ENCODE results near the gene DGKG.

Gene DGKG

GRCh38 chr3:186260726-186261125, 101.3 kb downstream of the DGKG start:
- no peaks in the 10 kb centered on the region for H3K36me3 ChIP-seq (ENCODE audit: control insufficient read depth in 2 of 2, insufficient read depth in 2 of 2, low read length in 2 of 2)
- H3K9ac ChIP-seq (ENCODE audit: low read depth in 1 of 2, low read length in 2 of 2): no peak overlapping the region
- no peak overlapping the region for H3K4me3 ChIP-seq (ENCODE audit: low read length in 2 of 2)
- no peaks in the 10 kb centered on the region for H3K4me1 ChIP-seq (ENCODE audit: control insufficient read depth in 2 of 2, insufficient read depth in 2 of 2, low read length in 2 of 2)
- H3K27me3 ChIP-seq (ENCODE audit: control insufficient read depth in 2 of 2, insufficient read depth in 2 of 2, low read length in 2 of 2): no peaks in the 10 kb centered on the region
- no peak overlapping the region for H3K27ac ChIP-seq (ENCODE audit: low read depth in 2 of 2, low read length in 2 of 2)
- no peaks in the 10 kb centered on the region for H3K9me3 ChIP-seq (ENCODE audit: control insufficient read depth in 2 of 2, low read length in 2 of 2)

GRCh38 chr3:186259612-186260383, 102.2 kb downstream of the DGKG start:
- Histone ChIP-seq H3K27me3 (ENCODE audit: control insufficient read depth in 2 of 2, insufficient read depth in 2 of 2, low read length in 2 of 2) (no peaks in the 10 kb centered on the region), H3K27ac (ENCODE audit: low read depth in 2 of 2, low read length in 2 of 2) (no peak overlapping the region), H3K4me1 (ENCODE audit: control insufficient read depth in 2 of 2, insufficient read depth in 2 of 2, low read length in 2 of 2) (no peaks in the 10 kb centered on the region), H3K4me3 (ENCODE audit: low read length in 2 of 2) (no peak overlapping the region), H3K9me3 (ENCODE audit: control insufficient read depth in 2 of 2, low read length in 2 of 2) (no peaks in the 10 kb centered on the region), H3K36me3 (ENCODE audit: control insufficient read depth in 2 of 2, insufficient read depth in 2 of 2, low read length in 2 of 2) (no peaks in the 10 kb centered on the region), H3K9ac (ENCODE audit: low read depth in 1 of 2, low read length in 2 of 2) (no peak overlapping the region)

GRCh38 chr3:186258968-186259367, 103.1 kb downstream of the DGKG start:
- no peak overlapping the region for H3K9ac ChIP-seq (ENCODE audit: low read depth in 1 of 2, low read length in 2 of 2)

GRCh38 chr3:186257866-186258265, 104.2 kb downstream of the DGKG start:
- Histone ChIP-seq H3K9me3 (ENCODE audit: control insufficient read depth in 2 of 2, low read length in 2 of 2) (no peaks in the 10 kb centered on the region), H3K9ac (ENCODE audit: low read depth in 1 of 2, low read length in 2 of 2) (no peak overlapping the region), H3K27me3 (ENCODE audit: control insufficient read depth in 2 of 2, insufficient read depth in 2 of 2, low read length in 2 of 2) (peaks cover 0 to 2% of the 10 kb centered on the region in 2 donors), H3K36me3 (ENCODE audit: control insufficient read depth in 2 of 2, insufficient read depth in 2 of 2, low read length in 2 of 2) (no peaks in the 10 kb centered on the region), H3K4me3 (ENCODE audit: low read length in 2 of 2) (no peak overlapping the region), H3K27ac (ENCODE audit: low read depth in 2 of 2, low read length in 2 of 2) (no peak overlapping the region), H3K4me1 (ENCODE audit: control insufficient read depth in 2 of 2, insufficient read depth in 2 of 2, low read length in 2 of 2) (peaks cover 0 to 2% of the 10 kb centered on the region in 2 donors)

More at GRCh38 chr3:186258968-186259367, 103.1 kb downstream of the DGKG start:
- H3K36me3 ChIP-seq (ENCODE audit: control insufficient read depth in 2 of 2, insufficient read depth in 2 of 2, low read length in 2 of 2): no peaks in the 10 kb centered on the region
- H3K9me3 ChIP-seq (ENCODE audit: control insufficient read depth in 2 of 2, low read length in 2 of 2): no peaks in the 10 kb centered on the region
- H3K27me3 ChIP-seq (ENCODE audit: control insufficient read depth in 2 of 2, insufficient read depth in 2 of 2, low read length in 2 of 2): peaks cover 0 to under 1% of the 10 kb centered on the region in 2 donors
- no peak overlapping the region for H3K4me3 ChIP-seq (ENCODE audit: low read length in 2 of 2)
- peaks cover 0 to 2% of the 10 kb centered on the region in 2 donors for H3K4me1 ChIP-seq (ENCODE audit: control insufficient read depth in 2 of 2, insufficient read depth in 2 of 2, low read length in 2 of 2)
- no peak overlapping the region for H3K27ac ChIP-seq (ENCODE audit: low read depth in 2 of 2, low read length in 2 of 2)

- Histone ChIP-seq H3K27me3 (ENCODE audit: control insufficient read depth in 2 of 2, insufficient read depth in 2 of 2, low read length in 2 of 2) (peaks cover 0 to 5% of the 10 kb centered on the region in 2 donors), H3K9me3 (ENCODE audit: control insufficient read depth in 2 of 2, low read length in 2 of 2) (no peaks in the 10 kb centered on the region), H3K36me3 (ENCODE audit: control insufficient read depth in 2 of 2, insufficient read depth in 2 of 2, low read length in 2 of 2) (no peaks in the 10 kb centered on the region), H3K4me3 (ENCODE audit: low read length in 2 of 2) (no peak overlapping the region), H3K27ac (ENCODE audit: low read depth in 2 of 2, low read length in 2 of 2) (no peak overlapping the region), H3K4me1 (ENCODE audit: control insufficient read depth in 2 of 2, insufficient read depth in 2 of 2, low read length in 2 of 2) (peaks cover 0 to 2% of the 10 kb centered on the region in 2 donors), H3K9ac (ENCODE audit: low read depth in 1 of 2, low read length in 2 of 2) (no peak overlapping the region)
These were observed 106.2 kb downstream of the DGKG start for GRCh38 chr3:186255703-186256331.

GRCh38 chr3:186254676-186255650, 107.1 kb downstream of the DGKG start:
- Histone ChIP-seq H3K27ac (ENCODE audit: low read depth in 2 of 2, low read length in 2 of 2) (no peak overlapping the region), H3K27me3 (ENCODE audit: control insufficient read depth in 2 of 2, insufficient read depth in 2 of 2, low read length in 2 of 2) (peaks cover 2 to 5% of the 10 kb centered on the region in 2 donors), H3K4me1 (ENCODE audit: control insufficient read depth in 2 of 2, insufficient read depth in 2 of 2, low read length in 2 of 2) (peaks cover 0 to 2% of the 10 kb centered on the region in 2 donors), H3K36me3 (ENCODE audit: control insufficient read depth in 2 of 2, insufficient read depth in 2 of 2, low read length in 2 of 2) (no peaks in the 10 kb centered on the region), H3K9ac (ENCODE audit: low read depth in 1 of 2, low read length in 2 of 2) (no peak overlapping the region), H3K9me3 (ENCODE audit: control insufficient read depth in 2 of 2, low read length in 2 of 2) (no peaks in the 10 kb centered on the region), H3K4me3 (ENCODE audit: low read length in 2 of 2) (no peak overlapping the region)

GRCh38 chr3:186251948-186252619, 110.0 kb downstream of the DGKG start:
- Histone ChIP-seq H3K9me3 (ENCODE audit: control insufficient read depth in 2 of 2, low read length in 2 of 2) (no peaks in the 10 kb centered on the region), H3K27me3 (ENCODE audit: control insufficient read depth in 2 of 2, insufficient read depth in 2 of 2, low read length in 2 of 2) (peaks cover 3 to 5% of the 10 kb centered on the region in 2 donors), H3K27ac (ENCODE audit: low read depth in 2 of 2, low read length in 2 of 2) (no peak overlapping the region), H3K36me3 (ENCODE audit: control insufficient read depth in 2 of 2, insufficient read depth in 2 of 2, low read length in 2 of 2) (no peaks in the 10 kb centered on the region), H3K4me1 (ENCODE audit: control insufficient read depth in 2 of 2, insufficient read depth in 2 of 2, low read length in 2 of 2) (peaks cover 0 to 2% of the 10 kb centered on the region in 2 donors), H3K9ac (ENCODE audit: low read depth in 1 of 2, low read length in 2 of 2) (no peak overlapping the region), H3K4me3 (ENCODE audit: low read length in 2 of 2) (no peak overlapping the region)

- Histone ChIP-seq H3K9ac (ENCODE audit: low read depth in 1 of 2, low read length in 2 of 2) (no peak overlapping the region), H3K4me3 (ENCODE audit: low read length in 2 of 2) (no peak overlapping the region), H3K36me3 (ENCODE audit: control insufficient read depth in 2 of 2, insufficient read depth in 2 of 2, low read length in 2 of 2) (no peaks in the 10 kb centered on the region), H3K4me1 (ENCODE audit: control insufficient read depth in 2 of 2, insufficient read depth in 2 of 2, low read length in 2 of 2) (no peaks in the 10 kb centered on the region), H3K27me3 (ENCODE audit: control insufficient read depth in 2 of 2, insufficient read depth in 2 of 2, low read length in 2 of 2) (peaks cover 3% of the 10 kb centered on the region in 2 donors), H3K27ac (ENCODE audit: low read depth in 2 of 2, low read length in 2 of 2) (no peak overlapping the region), H3K9me3 (ENCODE audit: control insufficient read depth in 2 of 2, low read length in 2 of 2) (no peaks in the 10 kb centered on the region)
These were observed 113.2 kb downstream of the DGKG start for GRCh38 chr3:186248850-186249249.

GRCh38 chr3:186247821-186248814, 113.9 kb downstream of the DGKG start:
- Histone ChIP-seq H3K4me3 (ENCODE audit: low read length in 2 of 2) (no peak overlapping the region), H3K9ac (ENCODE audit: low read depth in 1 of 2, low read length in 2 of 2) (no peak overlapping the region), H3K9me3 (ENCODE audit: control insufficient read depth in 2 of 2, low read length in 2 of 2) (no peaks in the 10 kb centered on the region), H3K27me3 (ENCODE audit: control insufficient read depth in 2 of 2, insufficient read depth in 2 of 2, low read length in 2 of 2) (peaks cover 3% of the 10 kb centered on the region in 2 donors), H3K27ac (ENCODE audit: low read depth in 2 of 2, low read length in 2 of 2) (no peak overlapping the region), H3K36me3 (ENCODE audit: control insufficient read depth in 2 of 2, insufficient read depth in 2 of 2, low read length in 2 of 2) (no peaks in the 10 kb centered on the region), H3K4me1 (ENCODE audit: control insufficient read depth in 2 of 2, insufficient read depth in 2 of 2, low read length in 2 of 2) (no peaks in the 10 kb centered on the region)
